ENCODE results near the gene TAS2R60. TPM values are rescaled to one million over a fixed set of nuclear protein-coding genes. Genes with fewer than 3 reads are reported as not detected.

Gene TAS2R60
- total and polyA plus RNA-seq, 2 experiments from 2014 or later, result 0.37 to 4.0 TPM

- TF ChIP-seq ETS1 (IDR thresholded peaks at IDR 0.05) (no peak), POLR2AphosphoS5 (IDR thresholded peaks at IDR 0.05; ENCODE audit: low read depth) (no peak), ZNF331 (CRISPR knock-in tag; IDR thresholded peaks at IDR 0.05; ENCODE audit: low read depth) (no peak), CREB1 (CRISPR knock-in tag; IDR thresholded peaks at IDR 0.05; ENCODE audit: low read depth) (no peak), ZNF462 (CRISPR knock-in tag; IDR thresholded peaks at IDR 0.05) (no peak), EZH2phosphoT487 (IDR thresholded peaks at IDR 0.05; ENCODE audit: unreplicated experiment) (no peak), ZNF114 (CRISPR knock-in tag; IDR thresholded peaks at IDR 0.05) (no peak), NANOG (IDR thresholded peaks at IDR 0.05; ENCODE audit: borderline replicate concordance) (no peak)
- no peaks in the 10 kb centered on the region for H3K9me3 Mint-ChIP-seq
- ATAC-seq (no peak), DNase-seq (ENCODE audit: low spot score) (no peak)
- peaks cover 3% of the 10 kb centered on the region; the same call in 1 of the 3 replicates for H3K4me1 Mint-ChIP-seq
- Histone ChIP-seq H3K9me2 (ENCODE audit: insufficient read depth) (no peaks in the 10 kb centered on the region; the same call in none of the 2 replicates), H3K36me3 (ENCODE audit: insufficient read depth) (no peaks in the 10 kb centered on the region), H4K20me1 (replicated peaks; ENCODE audit: insufficient read depth) (no peaks in the 10 kb centered on the region), H3K4me3 (no peak overlapping the region), H3K27me3 (ENCODE audit: insufficient read depth) (no peaks in the 10 kb centered on the region), H3K4me2 (no peak overlapping the region), H3K27ac (ENCODE audit: low read depth) (no peak overlapping the region), H3K79me2 (replicated peaks; ENCODE audit: insufficient read depth) (no peaks in the 10 kb centered on the region), H2AFZ (no peak overlapping the region), H3K4me1 (ENCODE audit: insufficient read depth) (no peaks in the 10 kb centered on the region), H3F3A (replicated peaks; ENCODE audit: low read depth) (no peaks in the 10 kb centered on the region)
- no peaks in the 10 kb centered on the region for H3K36me3 Mint-ChIP-seq (ENCODE audit: low read depth)
- H3K27ac Mint-ChIP-seq, result no peak overlapping the region
- H3K4me3 Mint-ChIP-seq, result no peak overlapping the region
- peaks cover 4% of the 10 kb centered on the region for H3K27me3 Mint-ChIP-seq (ENCODE audit: insufficient read depth, low read depth, poor library complexity)
Measured at GRCh38 chr7:143493751-143494150, 50.5 kb downstream of the TAS2R60 start.

Other genes starting within 250 kb of the TAS2R60 start
- gene TAS2R40, start 221.4 kb upstream of the TAS2R60 start, total RNA-seq (2014; rRNA removed; shearing (Covaris generic)), result not detected in 2 replicates
- not detected in 2 replicates for gene TAS2R40, start 221.4 kb upstream of the TAS2R60 start, polyA plus RNA-seq (2016; fragmentation: Nextera tagmentation; extraction: Ambion mirVana)
- gene GSTK1, start 180.0 kb upstream of the TAS2R60 start, total RNA-seq (2014; rRNA removed; shearing (Covaris generic)), result 26.4 and 27.3 TPM in 2 replicates
- gene GSTK1, start 180.0 kb upstream of the TAS2R60 start, polyA plus RNA-seq (2016; fragmentation: Nextera tagmentation; extraction: Ambion mirVana), result 26.3 and 27.5 TPM in 2 replicates
- gene TMEM139, start 158.5 kb upstream of the TAS2R60 start, total RNA-seq (2014; rRNA removed; shearing (Covaris generic)), result 2.3 and 3.6 TPM in 2 replicates
- gene TMEM139, start 158.5 kb upstream of the TAS2R60 start, polyA plus RNA-seq (2016; fragmentation: Nextera tagmentation; extraction: Ambion mirVana), result 1.7 and 3.3 TPM in 2 replicates
- gene CASP2, start 155.1 kb upstream of the TAS2R60 start, total RNA-seq (2014; rRNA removed; shearing (Covaris generic)), result 15.7 and 21.8 TPM in 2 replicates
- 13.7 and 17.7 TPM in 2 replicates for gene CASP2, start 155.1 kb upstream of the TAS2R60 start, polyA plus RNA-seq (2016; fragmentation: Nextera tagmentation; extraction: Ambion mirVana)
- 0.23 and 0.38 TPM in 2 replicates for gene CLCN1, start 127.3 kb upstream of the TAS2R60 start, total RNA-seq (2014; rRNA removed; shearing (Covaris generic))
- gene CLCN1, start 127.3 kb upstream of the TAS2R60 start, polyA plus RNA-seq (2016; fragmentation: Nextera tagmentation; extraction: Ambion mirVana), result 0.43 and 0.48 TPM in 2 replicates
- gene FAM131B, start 80.7 kb upstream of the TAS2R60 start, total RNA-seq (2014; rRNA removed; shearing (Covaris generic)), result 28.8 and 30.2 TPM in 2 replicates
- gene FAM131B, start 80.7 kb upstream of the TAS2R60 start, polyA plus RNA-seq (2016; fragmentation: Nextera tagmentation; extraction: Ambion mirVana), result 4.7 and 5.4 TPM in 2 replicates
- 132 and 141 TPM in 2 replicates for gene ZYX, start 62.1 kb upstream of the TAS2R60 start, total RNA-seq (2014; rRNA removed; shearing (Covaris generic))
- gene ZYX, start 62.1 kb upstream of the TAS2R60 start, polyA plus RNA-seq (2016; fragmentation: Nextera tagmentation; extraction: Ambion mirVana), result 108 and 111 TPM in 2 replicates
- gene EPHA1, start 34.6 kb upstream of the TAS2R60 start, total RNA-seq (2014; rRNA removed; shearing (Covaris generic)), result 119 and 154 TPM in 2 replicates
- 60.7 and 66.1 TPM in 2 replicates for gene EPHA1, start 34.6 kb upstream of the TAS2R60 start, polyA plus RNA-seq (2016; fragmentation: Nextera tagmentation; extraction: Ambion mirVana)
- 1.2 and 2.9 TPM in 2 replicates for gene TAS2R41, start 34.4 kb downstream of the TAS2R60 start, total RNA-seq (2014; rRNA removed; shearing (Covaris generic))
- not detected in 2 replicates for gene TAS2R41, start 34.4 kb downstream of the TAS2R60 start, polyA plus RNA-seq (2016; fragmentation: Nextera tagmentation; extraction: Ambion mirVana)
- 1.6 and 2.9 TPM in 2 replicates for gene CTAGE15, start 128.3 kb downstream of the TAS2R60 start, total RNA-seq (2014; rRNA removed; shearing (Covaris generic))
- 0.10 TPM in 1 of 2 replicates, not detected in the other for gene CTAGE15, start 128.3 kb downstream of the TAS2R60 start, polyA plus RNA-seq (2016; fragmentation: Nextera tagmentation; extraction: Ambion mirVana)
- gene TCAF2, start 177.5 kb downstream of the TAS2R60 start, total RNA-seq (2014; rRNA removed; shearing (Covaris generic)), result 0.08 and 0.28 TPM in 2 replicates
- gene TCAF2, start 177.5 kb downstream of the TAS2R60 start, polyA plus RNA-seq (2016; fragmentation: Nextera tagmentation; extraction: Ambion mirVana), result 0.09 TPM in 1 of 2 replicates, not detected in the other